ENCODE measurements around the gene ALS2CL.

The ALS2CL gene

GRCh38 chr3:46692566-46692990 is 901 bp downstream of the ALS2CL start:
- TF ChIP-seq, protein P1, sequence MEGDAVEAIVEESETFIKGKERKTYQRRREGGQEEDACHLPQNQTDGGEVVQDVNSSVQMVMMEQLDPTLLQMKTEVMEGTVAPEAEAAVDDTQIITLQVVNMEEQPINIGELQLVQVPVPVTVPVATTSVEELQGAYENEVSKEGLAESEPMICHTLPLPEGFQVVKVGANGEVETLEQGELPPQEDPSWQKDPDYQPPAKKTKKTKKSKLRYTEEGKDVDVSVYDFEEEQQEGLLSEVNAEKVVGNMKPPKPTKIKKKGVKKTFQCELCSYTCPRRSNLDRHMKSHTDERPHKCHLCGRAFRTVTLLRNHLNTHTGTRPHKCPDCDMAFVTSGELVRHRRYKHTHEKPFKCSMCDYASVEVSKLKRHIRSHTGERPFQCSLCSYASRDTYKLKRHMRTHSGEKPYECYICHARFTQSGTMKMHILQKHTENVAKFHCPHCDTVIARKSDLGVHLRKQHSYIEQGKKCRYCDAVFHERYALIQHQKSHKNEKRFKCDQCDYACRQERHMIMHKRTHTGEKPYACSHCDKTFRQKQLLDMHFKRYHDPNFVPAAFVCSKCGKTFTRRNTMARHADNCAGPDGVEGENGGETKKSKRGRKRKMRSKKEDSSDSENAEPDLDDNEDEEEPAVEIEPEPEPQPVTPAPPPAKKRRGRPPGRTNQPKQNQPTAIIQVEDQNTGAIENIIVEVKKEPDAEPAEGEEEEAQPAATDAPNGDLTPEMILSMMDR (IDR thresholded peaks at IDR 0.05; ENCODE audit: low read depth, low read length): no peak
- Histone ChIP-seq H3K4me3 (ENCODE audit: low read depth, low read length) (peak overlapping the region; percentile 53; the same call in 1 of the 2 replicates), H3K27me3 (no peaks in the 10 kb centered on the region), H3K36me3 (no peaks in the 10 kb centered on the region), H3K4me1 (no peaks in the 10 kb centered on the region), H3K9me3 (no peaks in the 10 kb centered on the region)
- DNase-seq: no peak

GRCh38 chr3:46690798-46691197 is 2.7 kb downstream of the ALS2CL start:
- DNase-seq: no peak
- H3K36me3 ChIP-seq: no peaks in the 10 kb centered on the region
- no peak overlapping the region for H3K4me3 ChIP-seq (ENCODE audit: low read depth, low read length)
- no peaks in the 10 kb centered on the region for H3K27me3 ChIP-seq
- H3K9me3 ChIP-seq: no peaks in the 10 kb centered on the region
- H3K4me1 ChIP-seq: no peaks in the 10 kb centered on the region
- TF ChIP-seq, protein P1 (IDR thresholded peaks at IDR 0.05; ENCODE audit: low read depth, low read length): no peak

GRCh38 chr3:46685446-46685845 is 8.0 kb downstream of the ALS2CL start:
- Histone ChIP-seq H3K4me1 (no peaks in the 10 kb centered on the region), H3K36me3 (no peaks in the 10 kb centered on the region), H3K9me3 (no peaks in the 10 kb centered on the region), H3K4me3 (ENCODE audit: low read depth, low read length) (no peak overlapping the region), H3K27me3 (no peaks in the 10 kb centered on the region)
- DNase-seq: no peak
- TF ChIP-seq, protein P1 (IDR thresholded peaks at IDR 0.05; ENCODE audit: low read depth, low read length): no peak

DNA sequence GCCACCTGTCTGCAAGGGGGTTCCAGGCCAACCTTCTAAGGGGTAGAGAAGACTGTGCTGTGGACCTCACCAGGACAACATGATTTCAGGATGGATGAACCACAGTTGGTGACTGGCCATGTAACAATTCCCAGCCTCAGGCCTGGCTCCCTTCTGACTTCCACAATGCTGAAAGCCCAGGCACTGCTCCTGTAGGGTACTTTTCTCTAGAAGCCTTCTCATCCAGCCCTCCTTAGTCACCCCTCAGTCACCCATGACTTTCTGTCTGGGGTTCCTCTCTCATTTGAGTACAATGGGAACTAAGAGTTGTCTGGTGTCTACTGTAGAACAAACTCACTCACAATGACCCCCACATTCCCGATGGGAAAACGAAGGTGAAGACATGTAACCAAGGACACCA is 8.6 kb downstream of the ALS2CL start:
- no peaks in the 10 kb centered on the region for H3K36me3 ChIP-seq
- TF ChIP-seq, protein P1 (IDR thresholded peaks at IDR 0.05; ENCODE audit: low read depth, low read length): no peak
- no peaks in the 10 kb centered on the region for H3K9me3 ChIP-seq
- no peaks in the 10 kb centered on the region for H3K4me1 ChIP-seq
- no peaks in the 10 kb centered on the region for H3K27me3 ChIP-seq
- no peak for DNase-seq
- no peak overlapping the region for H3K4me3 ChIP-seq (ENCODE audit: low read depth, low read length)

DNA sequence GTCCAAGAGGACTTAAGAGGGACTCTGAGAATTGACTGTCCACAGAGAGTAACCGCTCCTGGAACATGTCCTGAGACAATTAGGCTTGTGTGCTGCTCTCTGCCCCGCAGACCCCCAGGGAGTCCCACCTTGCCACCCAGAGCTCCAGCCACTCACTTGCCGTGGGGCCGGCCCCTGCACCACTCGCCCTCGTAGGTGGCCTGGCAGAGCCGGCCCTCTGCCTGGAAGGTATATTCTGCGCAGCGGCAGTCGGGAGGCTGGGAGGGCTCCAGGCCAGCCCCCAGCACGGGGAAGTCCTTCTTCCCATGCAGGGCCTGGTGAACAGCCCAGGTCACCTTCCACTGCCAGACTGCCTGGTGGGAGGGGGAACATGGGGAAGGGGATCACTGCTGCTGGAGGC is 10.5 kb downstream of the ALS2CL start:
- H3K4me1 ChIP-seq: no peaks in the 10 kb centered on the region
- H3K9me3 ChIP-seq: no peaks in the 10 kb centered on the region
- no peaks in the 10 kb centered on the region for H3K36me3 ChIP-seq
- TF ChIP-seq, protein P1 (IDR thresholded peaks at IDR 0.05; ENCODE audit: low read depth, low read length): no peak
- DNase-seq: no peak
- H3K4me3 ChIP-seq (ENCODE audit: low read depth, low read length): no peak overlapping the region
- no peaks in the 10 kb centered on the region for H3K27me3 ChIP-seq

- H3K36me3 ChIP-seq: no peaks in the 10 kb centered on the region
- H3K27me3 ChIP-seq: no peaks in the 10 kb centered on the region
- TF ChIP-seq, protein P1 (IDR thresholded peaks at IDR 0.05; ENCODE audit: low read depth, low read length): no peak
Observed at GRCh38 chr3:46681856-46682540, 11.5 kb downstream of the ALS2CL start.

More at GRCh38 chr3:46681856-46682540, 11.5 kb downstream of the ALS2CL start:
- no peaks in the 10 kb centered on the region for H3K4me1 ChIP-seq
- DNase-seq: no peak
- H3K9me3 ChIP-seq: no peaks in the 10 kb centered on the region
- H3K4me3 ChIP-seq (ENCODE audit: low read depth, low read length): no peak overlapping the region

All from BE2C (cell line).